Smooth muscle cell of the brain vasculature (primary cell): ENCODE results near the gene C2orf68.
"Not testable (repeated sequence)": the region's sequence is repeated elsewhere in the genome, so short reads cannot be mapped to it uniquely, and the experiment has no call there.

Experiments
- DNase-seq: peaks from one replicate; pipeline ENCODE4 v3.0.0-alpha.2; 2012; ENCODE audit warnings: low read depth, low spot score

Gene C2orf68

DNA sequence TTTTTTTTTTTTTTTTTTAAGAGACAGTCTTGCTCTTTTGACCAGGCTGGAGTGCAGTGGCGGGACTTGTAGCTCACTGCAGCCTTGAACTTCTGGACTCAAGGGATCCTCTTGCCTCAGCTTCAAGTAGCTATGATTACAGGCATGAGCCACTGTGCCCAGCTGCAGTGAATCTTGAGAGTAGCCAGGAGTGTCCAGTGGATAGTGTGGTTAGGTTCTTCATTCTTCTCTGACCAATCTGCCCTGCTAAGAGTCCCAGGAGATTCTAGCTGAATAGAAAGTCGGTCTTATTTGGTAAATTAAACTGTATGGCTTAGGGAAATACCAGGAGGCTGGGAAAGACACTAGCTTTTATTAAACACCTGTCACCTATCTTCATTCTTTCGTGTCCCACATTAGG lies 19.4 kb upstream of the C2orf68 start:
- DNase-seq = no peak

DNA sequence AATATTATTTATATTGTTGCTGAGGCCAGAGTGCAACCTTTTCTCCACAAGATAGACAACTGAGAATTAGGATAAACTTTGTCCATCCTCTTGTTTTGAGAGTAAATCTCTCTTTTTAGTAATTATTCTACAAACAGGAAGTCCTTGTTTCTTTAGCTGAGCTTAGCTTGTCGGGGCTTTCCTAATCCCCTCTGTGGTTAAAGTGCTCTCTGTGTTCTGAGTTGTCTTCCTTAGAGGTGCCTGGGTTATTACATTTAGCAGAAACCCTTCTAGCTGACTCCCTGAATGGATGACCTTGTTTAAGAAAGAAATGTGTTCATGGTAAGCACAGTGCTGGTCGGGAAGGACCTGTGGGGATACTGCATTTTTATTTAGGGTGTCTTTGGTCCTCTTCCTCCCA lies 16.8 kb upstream of the C2orf68 start:
- DNase-seq = no peak

GRCh38 chr2:85623991-85624390 lies 12.1 kb upstream of the C2orf68 start:
- no peak for DNase-seq

- no peak for DNase-seq
Measured at GRCh38 chr2:85621338-85621737, 9.5 kb upstream of the C2orf68 start.

DNA sequence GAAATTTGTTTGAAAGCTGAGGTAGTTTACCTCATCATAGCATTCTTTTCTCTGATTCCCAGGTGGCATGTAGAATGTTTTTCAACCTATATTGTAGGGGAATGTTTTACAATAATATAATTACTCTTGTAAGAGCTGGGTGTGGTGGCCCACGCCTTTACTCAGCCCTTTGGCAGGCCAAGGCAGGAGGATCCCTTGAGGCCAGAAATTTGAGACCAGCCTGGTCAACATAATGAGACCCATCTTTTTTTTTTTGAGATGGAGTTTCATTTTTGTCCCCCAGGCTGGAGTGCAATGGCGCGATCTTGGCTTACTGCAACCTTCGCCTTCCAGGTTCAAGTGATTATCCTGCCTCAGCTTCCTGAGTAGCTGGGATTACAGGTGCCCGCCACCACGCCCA lies 7.8 kb upstream of the C2orf68 start:
- DNase-seq = no peak

- not testable (repeated sequence) for DNase-seq
Measured at GRCh38 chr2:85617723-85618122, 5.9 kb upstream of the C2orf68 start.

GRCh38 chr2:85615413-85615728 lies 3.5 kb upstream of the C2orf68 start:
- no peak for DNase-seq

- not testable (repeated sequence) for DNase-seq
Measured at GRCh38 chr2:85614757-85615156, 2.9 kb upstream of the C2orf68 start.

GRCh38 chr2:85613717-85614515 lies 2.0 kb upstream of the C2orf68 start:
- no peak for DNase-seq

DNA sequence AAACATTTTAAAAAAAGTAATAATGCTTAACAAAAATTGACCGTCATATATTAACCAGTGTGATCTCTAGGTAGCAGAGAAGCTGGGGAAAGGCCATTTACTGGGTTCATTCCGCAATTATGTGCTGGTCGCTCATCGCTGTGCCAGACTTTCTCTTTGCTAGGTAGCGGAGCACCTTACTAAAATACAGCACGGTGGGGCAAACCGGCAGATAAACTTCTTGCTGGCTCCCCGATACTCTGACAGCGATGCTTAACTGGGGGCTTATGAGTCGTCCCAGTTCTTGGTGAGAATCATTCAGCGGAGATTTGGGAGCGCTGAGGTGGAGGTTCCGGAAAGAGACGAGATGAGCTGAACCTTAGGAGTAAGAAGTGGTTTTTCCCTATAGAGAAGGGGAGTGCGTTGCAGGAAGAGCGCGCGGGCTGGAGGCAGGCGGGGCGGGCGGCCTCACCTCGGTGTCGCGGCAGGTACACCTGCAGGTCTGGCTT lies 605 bp downstream of the C2orf68 start:
- no peak for DNase-seq

GRCh38 chr2:85607268-85608215 lies 4.3 kb downstream of the C2orf68 start:
- no peak for DNase-seq

DNA sequence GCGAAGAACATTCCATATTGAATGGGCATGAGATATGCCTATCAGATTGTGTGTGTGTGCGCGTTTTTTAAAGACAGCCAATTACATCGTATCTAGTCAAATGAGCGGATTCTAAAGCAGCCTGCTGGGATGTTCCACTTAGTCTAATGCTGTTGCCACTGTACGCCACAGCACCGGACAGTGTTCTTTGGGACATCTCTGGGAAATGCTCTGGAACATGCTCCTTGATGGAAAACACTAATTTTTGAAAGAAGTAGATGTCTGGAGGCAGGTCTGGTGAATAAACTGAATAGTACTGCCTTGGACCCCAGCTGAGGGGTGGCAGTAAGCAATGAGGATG lies 5.8 kb downstream of the C2orf68 start:
- DNase-seq = no peak

GRCh38 chr2:85605406-85606115 lies 6.3 kb downstream of the C2orf68 start:
- DNase-seq = no peak

DNA sequence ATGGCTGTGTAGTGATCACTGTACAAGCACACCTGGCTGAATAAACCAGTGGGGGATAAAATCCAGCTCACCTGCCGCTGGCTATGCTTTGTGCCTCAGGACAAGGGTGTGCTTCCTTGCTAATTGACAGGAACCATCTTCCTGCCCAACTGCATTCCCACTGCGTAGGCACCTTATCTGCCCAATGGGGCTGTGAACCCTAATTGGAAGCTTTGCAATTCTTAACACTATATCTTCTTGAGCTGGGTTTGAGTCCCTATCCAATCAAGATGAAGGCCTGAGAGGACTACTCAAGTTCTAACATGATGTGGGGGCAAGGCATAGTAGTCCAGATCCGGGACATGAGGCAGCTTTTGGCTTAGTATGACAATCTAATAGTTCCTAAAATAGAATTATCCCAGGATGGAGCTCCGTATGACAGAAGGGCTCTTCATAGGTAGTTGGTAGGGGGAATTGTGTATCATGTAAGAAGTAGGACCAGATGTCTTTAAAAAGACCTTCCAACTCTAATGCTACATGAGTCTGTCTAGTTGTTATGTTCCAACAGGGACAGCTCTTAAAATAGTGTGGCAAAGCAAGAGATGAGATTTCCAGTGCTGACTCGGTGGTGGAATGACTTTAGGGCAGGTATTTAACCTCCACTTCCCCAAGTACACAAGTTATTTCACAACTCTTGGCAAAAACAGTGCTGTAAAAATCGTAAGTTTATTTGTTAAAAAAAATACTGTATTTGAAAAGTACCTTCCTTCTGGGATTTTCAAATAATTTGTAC lies 7.1 kb downstream of the C2orf68 start:
- no peak for DNase-seq

- not testable (repeated sequence) for DNase-seq
Measured at GRCh38 chr2:85604133-85604444, 7.8 kb downstream of the C2orf68 start.

DNA sequence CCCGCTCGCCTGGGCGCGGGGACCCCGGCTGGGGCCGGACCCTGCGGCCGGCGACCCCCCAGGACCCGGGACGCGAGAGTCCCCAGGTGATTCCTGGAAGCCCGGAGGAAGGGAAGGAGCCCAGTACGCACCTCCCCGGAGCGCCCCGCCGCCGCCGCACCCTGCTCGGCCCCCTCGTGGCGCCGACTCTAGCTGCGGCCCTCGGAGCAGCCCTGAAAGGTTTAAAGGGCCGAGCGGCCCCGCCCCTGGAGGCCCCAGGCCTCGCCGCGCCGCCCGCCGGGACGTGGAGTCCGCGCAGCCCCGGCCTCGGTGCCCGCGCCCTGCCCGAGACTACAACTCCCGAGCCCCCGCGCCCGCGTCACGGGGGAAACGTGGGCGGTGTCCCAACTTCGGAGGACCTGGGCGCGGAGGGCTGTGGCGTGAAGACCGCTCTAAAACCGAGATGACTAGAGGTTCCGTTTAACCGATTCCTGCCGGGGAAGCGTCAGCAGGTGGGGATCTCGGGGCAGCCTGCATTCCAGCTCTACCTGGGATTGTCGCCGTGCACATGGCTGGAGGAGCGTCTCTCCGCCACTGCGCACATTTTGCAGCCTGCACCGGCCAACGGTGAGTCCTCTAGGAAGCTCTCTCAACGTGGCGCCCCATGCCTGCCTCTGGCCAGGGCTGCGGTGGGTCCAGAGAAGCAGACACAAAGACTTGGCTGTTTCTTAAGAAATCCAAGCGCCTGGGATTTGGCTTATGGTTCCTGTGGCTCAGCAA lies 9.2 kb downstream of the C2orf68 start, which contains the start of gene TMEM150A:
TSS of gene TMEM150A (minus strand) at position 223 of the 759 bp plus-strand sequence. CDS start 750 bp downstream, outside the sequence.
- DNase-seq = no peak

DNA sequence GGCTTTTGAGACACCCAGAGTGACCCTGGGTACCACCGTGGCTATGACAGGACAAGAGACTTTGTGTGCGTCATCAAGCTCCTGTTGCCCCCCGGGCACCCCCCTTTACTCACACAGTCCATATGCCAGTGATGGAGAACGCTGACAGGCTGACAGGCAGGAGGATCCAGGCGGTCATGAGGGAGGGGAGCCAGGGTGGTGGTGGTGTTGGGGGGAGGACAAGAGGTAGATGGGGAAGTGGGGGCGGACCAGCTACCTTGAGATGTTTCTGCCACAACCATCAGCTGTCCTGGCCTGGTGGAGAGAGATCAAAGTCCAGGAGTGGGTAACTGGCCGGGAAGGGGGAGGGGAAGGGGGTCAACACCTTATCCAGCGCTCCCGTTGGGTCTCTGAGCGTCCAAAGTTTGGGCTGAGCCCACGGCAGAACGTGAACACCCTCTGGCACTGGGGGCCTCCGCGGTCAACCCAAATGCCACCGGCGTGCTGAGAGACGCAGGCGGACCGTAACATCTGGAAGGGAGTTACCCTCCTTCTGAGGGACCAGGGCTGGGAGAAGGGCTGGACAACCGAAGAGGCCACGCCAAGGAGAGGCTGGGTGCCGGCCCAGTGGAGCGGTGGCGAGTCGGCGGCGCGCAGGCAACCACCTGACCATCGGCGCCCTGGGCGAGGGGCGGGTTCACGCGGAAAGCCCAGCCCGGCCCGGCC lies 9.9 kb downstream of the C2orf68 start:
- no peak for DNase-seq

GRCh38 chr2:85600951-85601770 lies 10.7 kb downstream of the C2orf68 start:
- DNase-seq = no peak

DNA sequence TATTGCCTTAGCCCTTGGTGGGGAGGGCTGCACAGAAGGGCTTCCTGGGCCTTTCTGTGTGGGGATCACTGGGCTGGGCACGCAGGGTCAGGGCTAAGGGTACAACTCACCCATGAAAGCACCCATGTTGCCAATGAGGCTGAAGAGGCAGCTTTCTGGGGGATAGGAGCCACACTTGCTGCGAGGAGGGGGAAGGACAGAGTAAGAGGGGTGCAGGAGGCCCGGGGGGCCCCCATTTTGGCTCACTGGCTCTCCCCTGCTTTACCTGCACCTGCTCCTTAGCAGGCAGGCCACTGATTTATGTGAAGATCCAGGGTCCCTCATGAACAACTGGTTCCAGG lies 11.7 kb downstream of the C2orf68 start:
- DNase-seq = no peak
